Measurements from ENCODE around the gene RERGL. TPM values are rescaled to one million over a fixed set of nuclear protein-coding genes. Genes with fewer than 3 reads are reported as not detected.

The RERGL gene
- total and polyA plus RNA-seq, 12 donors = 0.54 to 23.9 (median 2.1) TPM; not detected in 1

DNA sequence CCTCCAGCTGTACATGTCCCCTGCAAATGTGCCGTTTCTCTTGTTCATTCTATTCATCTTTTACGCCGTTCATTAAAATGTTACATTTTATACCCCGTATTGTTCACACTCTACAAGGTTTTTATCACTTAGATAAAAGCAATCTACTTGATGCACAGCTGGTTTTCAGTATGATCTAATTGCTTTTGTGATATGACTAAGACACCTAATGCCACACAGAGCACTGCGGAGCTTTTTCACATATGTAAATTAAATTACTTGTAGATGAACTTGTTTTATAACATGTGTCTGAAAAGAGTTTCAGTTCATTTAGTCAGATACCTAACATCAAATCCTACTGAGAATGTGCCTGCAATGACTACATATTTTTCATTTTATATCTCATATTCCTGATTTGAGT lies 40.9 kb upstream of the RERGL start:
- DNase-seq = no peak
- Histone ChIP-seq H3K4me1 (replicated peaks in 1 of 2) (no peaks in the 10 kb centered on the region), H3K27ac (no peak overlapping the region), H3K9me3 (replicated peaks in 1 of 3) (no peaks in the 10 kb centered on the region), H3K36me3 (replicated peaks in 1 of 2) (no peaks in the 10 kb centered on the region), H3K4me3 (no peak overlapping the region), H3K27me3 (no peaks in the 10 kb centered on the region)
- WGBS, 4 donors = 78 to 83% (median 78%) methylated on average over 5 of the region's 5 CpGs
- intact Hi-C loops (cut with DNase I) = no loop called here
- no peak for TF ChIP-seq POLR2A (IDR thresholded peaks at IDR 0.05)
- TF ChIP-seq, protein P1, sequence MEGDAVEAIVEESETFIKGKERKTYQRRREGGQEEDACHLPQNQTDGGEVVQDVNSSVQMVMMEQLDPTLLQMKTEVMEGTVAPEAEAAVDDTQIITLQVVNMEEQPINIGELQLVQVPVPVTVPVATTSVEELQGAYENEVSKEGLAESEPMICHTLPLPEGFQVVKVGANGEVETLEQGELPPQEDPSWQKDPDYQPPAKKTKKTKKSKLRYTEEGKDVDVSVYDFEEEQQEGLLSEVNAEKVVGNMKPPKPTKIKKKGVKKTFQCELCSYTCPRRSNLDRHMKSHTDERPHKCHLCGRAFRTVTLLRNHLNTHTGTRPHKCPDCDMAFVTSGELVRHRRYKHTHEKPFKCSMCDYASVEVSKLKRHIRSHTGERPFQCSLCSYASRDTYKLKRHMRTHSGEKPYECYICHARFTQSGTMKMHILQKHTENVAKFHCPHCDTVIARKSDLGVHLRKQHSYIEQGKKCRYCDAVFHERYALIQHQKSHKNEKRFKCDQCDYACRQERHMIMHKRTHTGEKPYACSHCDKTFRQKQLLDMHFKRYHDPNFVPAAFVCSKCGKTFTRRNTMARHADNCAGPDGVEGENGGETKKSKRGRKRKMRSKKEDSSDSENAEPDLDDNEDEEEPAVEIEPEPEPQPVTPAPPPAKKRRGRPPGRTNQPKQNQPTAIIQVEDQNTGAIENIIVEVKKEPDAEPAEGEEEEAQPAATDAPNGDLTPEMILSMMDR (IDR thresholded peaks at IDR 0.05) = no peak

DNA sequence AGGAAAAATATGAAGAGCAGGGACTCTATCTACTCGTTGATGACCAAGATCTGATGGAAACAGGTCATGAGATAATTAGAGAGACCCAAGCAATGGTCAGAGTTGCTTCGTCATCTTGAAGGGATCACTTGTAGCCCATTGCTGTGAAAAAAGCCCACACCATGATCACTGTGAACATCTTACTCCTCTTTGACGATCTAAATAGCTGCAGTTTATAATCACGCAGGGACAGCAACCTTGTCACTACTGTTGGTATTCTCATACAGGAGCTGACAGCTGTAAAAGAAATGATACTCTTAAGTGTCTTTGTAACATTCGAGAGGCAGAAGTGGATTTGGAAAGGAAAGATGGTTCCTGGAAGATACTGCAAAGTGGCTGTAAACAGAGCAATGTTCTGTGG lies 33.7 kb upstream of the RERGL start:
- Histone ChIP-seq H3K9me3 (replicated peaks in 1 of 3) (no peaks in the 10 kb centered on the region), H3K36me3 (replicated peaks in 1 of 2) (no peaks in the 10 kb centered on the region), H3K27me3 (no peaks in the 10 kb centered on the region), H3K27ac (no peak overlapping the region), H3K4me1 (replicated peaks in 1 of 2) (no peaks in the 10 kb centered on the region), H3K4me3 (no peak overlapping the region)
- no peak for TF ChIP-seq POLR2A (IDR thresholded peaks at IDR 0.05)
- TF ChIP-seq, protein P1 (IDR thresholded peaks at IDR 0.05) = no peak
- intact Hi-C loops (cut with DNase I) = no loop called here
- DNase-seq = no peak
- WGBS, 4 donors = 60 to 82% (median 80%) methylated on average over 5 of the region's 5 CpGs

DNA sequence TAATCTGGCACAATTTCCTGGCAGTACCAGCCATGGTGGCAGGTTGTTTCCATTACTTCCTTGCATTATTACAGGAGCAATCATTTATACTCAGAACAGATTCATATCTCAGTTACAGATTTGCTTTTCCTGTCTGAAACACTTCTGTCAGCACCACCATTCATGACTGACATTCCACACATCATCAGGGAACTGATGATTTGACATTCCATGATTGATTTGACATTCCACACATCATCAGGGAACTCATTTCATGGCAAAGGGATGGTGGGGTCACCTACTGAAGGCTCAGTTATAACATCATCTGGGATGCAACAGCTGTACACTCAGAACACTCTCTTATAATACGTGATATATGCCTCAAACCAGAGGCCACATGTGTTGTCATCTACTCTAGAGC lies 30.9 kb upstream of the RERGL start:
- H3K9me3 ChIP-seq (replicated peaks in 1 of 3) = no peaks in the 10 kb centered on the region
- no peaks in the 10 kb centered on the region for H3K36me3 ChIP-seq (replicated peaks in 1 of 2)
- no peak overlapping the region for H3K27ac ChIP-seq
- no peaks in the 10 kb centered on the region for H3K27me3 ChIP-seq
- WGBS, 4 donors = 80 to 92% (median 81%) methylated on average over 1 of the region's 1 CpG
- intact Hi-C loops (cut with DNase I) = no loop called here
- no peak overlapping the region for H3K4me3 ChIP-seq
- TF ChIP-seq POLR2A (IDR thresholded peaks at IDR 0.05) = no peak
- TF ChIP-seq, protein P1 (IDR thresholded peaks at IDR 0.05) = no peak
- no peaks in the 10 kb centered on the region for H3K4me1 ChIP-seq (replicated peaks in 1 of 2)
- DNase-seq = no peak

DNA sequence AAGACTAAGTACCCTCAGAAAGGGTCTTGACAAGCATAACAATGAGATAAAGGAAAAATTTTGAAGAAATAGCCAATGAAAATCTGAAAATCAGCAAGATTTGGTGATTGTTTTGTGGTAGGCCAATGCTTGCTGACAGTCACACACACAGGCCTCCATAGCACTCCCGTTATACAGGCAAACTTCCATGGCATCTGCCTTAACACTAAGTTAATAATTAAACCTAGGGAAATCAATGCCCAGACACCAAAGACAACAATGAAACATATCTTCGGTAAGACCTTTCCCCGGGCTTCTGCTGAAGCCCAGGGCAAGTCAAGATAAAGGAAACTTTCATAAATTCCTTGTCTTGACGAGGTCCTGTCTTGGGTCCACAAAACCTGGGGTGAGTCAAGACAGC lies 18.6 kb upstream of the RERGL start:
- Histone ChIP-seq H3K9me3 (replicated peaks in 1 of 3) (no peaks in the 10 kb centered on the region), H3K4me1 (replicated peaks in 1 of 2) (no peaks in the 10 kb centered on the region), H3K4me3 (no peak overlapping the region), H3K27me3 (no peaks in the 10 kb centered on the region), H3K36me3 (replicated peaks in 1 of 2) (no peaks in the 10 kb centered on the region), H3K27ac (no peak overlapping the region)
- no peak for DNase-seq
- 74 to 89% (median 88%) methylated on average over 4 of the region's 4 CpGs for WGBS, 4 donors
- no peak for TF ChIP-seq POLR2A (IDR thresholded peaks at IDR 0.05)
- TF ChIP-seq, protein P1 (IDR thresholded peaks at IDR 0.05) = no peak
- intact Hi-C loops (cut with DNase I) = no loop called here

All from adrenal gland (tissue), 12 donors.